C4-2B (cell line): ENCODE data around the gene DDX24.

Experiments
- CTCF ChIP-seq: fragments of 450-650 bp; conservative IDR thresholded peaks from 2 replicates; pipeline ENCODE4 v1.5.1; 2017; ENCODE audit warnings: mild to moderate bottlenecking
- ZFX ChIP-seq: fragments of 450-650 bp; IDR thresholded peaks from 2 replicates; pipeline ENCODE4 v1.6.1; 2017

GRCh38 chr14:94001501-94002396 lies 79.3 kb downstream of the DDX24 start:
- TF ChIP-seq CTCF (peak; percentile 97), ZFX (no peak)
